Jurkat, Clone E6-1 (cell line): Measurements from ENCODE around the gene RMND5A.
"Not testable (repeated sequence)": the region's sequence is repeated elsewhere in the genome, so short reads cannot be mapped to it uniquely, and the experiment has no call there.

ENCODE experiments used
- DNase-seq: peaks from one replicate; pipeline ENCODE4 v3.0.0-alpha.2; 2011; ENCODE audit warnings: low read depth, low spot score
- H3K4me3 ChIP-seq: 2 replicates; pipeline ENCODE4 v1.5.1; 2011; ENCODE audit warnings: mild to moderate bottlenecking, low read length, control low read depth, moderate library complexity

RMND5A gene

GRCh38 chr2:86706220-86706619 is 13.9 kb upstream of the RMND5A start:
- DNase-seq, result no peak
- H3K4me3 ChIP-seq, result no peak overlapping the region

DNA sequence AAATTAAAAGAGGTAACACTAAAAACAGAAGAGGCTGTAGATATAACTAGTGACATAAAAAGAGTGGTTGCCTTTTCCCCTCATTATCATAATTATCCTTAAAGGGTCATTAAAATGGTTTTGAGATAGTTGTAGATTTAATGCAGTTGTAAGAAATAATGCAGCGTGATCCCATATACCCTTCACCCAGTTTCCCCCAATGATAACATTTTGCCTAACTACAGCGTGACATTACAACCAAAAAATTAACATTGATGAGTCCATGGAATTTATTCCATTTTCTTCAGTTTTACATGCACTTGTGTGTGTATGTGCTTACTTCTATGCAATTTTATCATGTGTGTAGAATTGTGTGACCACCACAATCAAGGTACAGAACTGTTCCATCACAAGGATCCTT is 13.2 kb upstream of the RMND5A start:
- no peak overlapping the region for H3K4me3 ChIP-seq
- DNase-seq, result no peak

DNA sequence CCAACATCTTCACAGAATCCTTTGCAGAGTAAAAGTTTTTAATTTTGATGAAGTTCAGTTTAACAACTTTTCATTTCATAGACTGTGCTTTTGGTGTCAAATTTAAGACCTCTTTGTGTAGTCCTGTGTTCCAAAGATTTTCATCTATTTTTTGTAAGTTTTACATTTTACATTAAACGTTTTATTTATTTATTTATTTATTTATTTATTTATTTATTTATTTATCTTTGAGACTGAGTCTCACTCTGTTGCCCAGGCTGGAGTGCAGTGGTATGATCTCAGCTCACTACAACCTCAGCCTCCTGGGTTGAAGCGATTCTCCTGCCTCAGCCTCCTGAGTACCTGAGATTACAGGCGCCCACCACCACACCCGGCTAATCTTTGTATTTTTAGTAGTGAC is 12.0 kb upstream of the RMND5A start:
- not testable (repeated sequence) for H3K4me3 ChIP-seq, DNase-seq

DNA sequence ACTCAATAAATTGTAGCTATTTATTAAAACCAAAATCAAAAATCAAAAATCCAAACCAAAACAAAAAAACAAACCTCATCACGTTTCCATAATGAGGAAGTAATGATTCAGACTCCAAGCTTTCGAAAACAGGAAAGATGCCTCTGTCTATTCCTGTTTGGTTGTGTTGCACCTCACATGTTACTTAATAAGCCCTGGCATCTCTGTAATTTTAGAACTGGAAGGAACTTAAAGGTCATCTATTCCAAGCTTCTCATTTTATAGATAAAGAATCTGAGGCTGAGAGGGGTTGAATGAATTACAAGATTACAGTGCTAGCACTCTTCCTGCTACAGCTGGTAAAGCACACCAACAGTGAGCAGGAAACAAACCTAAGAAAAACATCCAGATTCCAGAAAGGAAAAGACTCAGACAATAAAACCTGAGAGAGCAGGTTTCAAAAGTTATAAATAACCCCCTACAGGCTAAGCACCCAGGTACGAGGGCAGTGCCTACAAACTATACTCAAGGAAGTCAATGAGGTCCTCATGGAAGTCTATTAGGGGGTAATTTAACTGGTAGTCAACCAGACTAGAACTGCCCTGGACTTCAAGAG is 5.4 kb upstream of the RMND5A start:
- H3K4me3 ChIP-seq, DNase-seq: not testable (repeated sequence)

DNA sequence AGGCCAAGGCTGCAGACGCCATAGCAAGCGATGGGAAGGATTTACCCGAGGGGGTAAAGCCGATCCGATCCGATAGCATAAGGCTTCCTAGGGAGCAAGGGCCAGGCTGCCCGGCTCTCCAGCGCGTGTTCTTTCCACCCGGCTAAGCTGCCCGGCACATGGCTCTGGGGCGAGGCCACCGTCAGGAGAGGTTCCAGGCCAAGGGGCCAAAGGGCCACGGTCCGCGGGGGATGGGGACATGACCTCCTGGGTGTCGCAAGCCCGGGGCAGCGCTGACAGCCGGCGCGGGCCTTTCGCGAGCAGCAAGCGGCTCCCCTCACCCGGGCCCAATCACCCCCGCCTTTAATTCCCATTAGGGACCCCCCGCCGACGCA is 841 bp upstream of the RMND5A start:
- peak overlapping the region; percentile 58 for H3K4me3 ChIP-seq
- not testable (repeated sequence) for DNase-seq

GRCh38 chr2:86720540-86721320 is 639 bp downstream of the RMND5A start:
- not testable (repeated sequence) for DNase-seq
- H3K4me3 ChIP-seq, result peak overlapping the region; percentile 58

DNA sequence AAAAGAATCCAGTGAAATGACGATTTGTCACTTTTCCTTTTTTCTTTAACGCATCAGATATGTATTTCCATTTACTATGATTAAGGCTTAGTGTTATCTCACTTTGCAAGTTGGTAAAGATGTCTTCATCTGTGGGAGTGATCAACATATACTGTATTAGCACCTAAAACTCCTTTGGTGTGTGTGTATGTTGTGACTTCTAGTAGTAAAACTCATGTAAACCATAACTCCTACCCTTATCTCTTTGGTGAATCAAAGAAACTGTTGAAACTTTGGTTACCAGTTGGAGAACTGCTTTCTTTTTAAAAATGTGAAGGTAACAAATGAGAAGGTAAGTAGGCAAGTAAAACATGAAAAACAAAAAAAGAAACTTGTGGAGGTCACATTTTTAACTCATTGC is 5.6 kb downstream of the RMND5A start:
- not testable (repeated sequence) for H3K4me3 ChIP-seq, DNase-seq

DNA sequence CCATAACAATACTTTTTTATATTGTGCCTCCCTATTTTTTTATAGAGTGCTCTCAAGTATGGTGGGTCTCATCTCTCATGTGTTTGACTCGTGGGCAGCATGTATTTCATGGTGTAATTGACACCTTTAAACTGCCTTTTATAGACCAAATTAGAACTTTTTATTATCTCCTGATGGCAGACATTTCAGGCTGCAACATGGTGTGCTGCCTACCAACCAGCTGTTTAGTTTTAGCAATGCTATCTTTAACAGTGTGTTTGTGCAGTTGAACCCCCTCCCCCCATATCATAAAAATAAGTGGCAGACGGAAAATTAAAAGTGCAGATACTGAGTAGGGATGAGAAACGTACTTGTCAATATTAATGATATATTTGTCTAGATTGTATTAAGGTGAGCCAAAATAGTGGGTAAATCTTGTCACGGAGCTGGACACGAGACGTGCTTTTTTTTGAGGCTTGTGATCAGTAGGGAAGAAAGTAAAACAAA is 12.0 kb downstream of the RMND5A start:
- DNase-seq, H3K4me3 ChIP-seq: not testable (repeated sequence)

- not testable (repeated sequence) for DNase-seq, H3K4me3 ChIP-seq
Observed at GRCh38 chr2:86732837-86733236, 12.7 kb downstream of the RMND5A start.

DNA sequence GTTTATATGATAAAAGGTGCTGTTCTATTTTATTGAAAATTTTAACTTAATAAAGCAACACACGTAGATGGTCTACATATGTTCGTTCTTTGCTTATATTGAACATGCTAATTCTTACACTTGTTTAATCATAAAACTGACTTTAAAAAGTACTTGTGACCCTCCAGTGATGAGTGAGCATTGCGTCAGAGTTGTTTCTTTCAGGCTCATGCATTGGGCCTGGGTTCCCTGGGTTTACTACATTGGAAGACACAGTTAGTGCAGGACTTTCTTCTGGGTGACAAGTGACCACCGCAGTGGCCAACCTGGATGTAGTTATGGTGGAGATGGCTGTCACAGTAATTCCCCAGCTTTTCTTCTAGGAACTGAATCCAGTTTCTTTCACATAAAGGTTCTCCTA is 13.4 kb downstream of the RMND5A start:
- not testable (repeated sequence) for H3K4me3 ChIP-seq, DNase-seq

DNA sequence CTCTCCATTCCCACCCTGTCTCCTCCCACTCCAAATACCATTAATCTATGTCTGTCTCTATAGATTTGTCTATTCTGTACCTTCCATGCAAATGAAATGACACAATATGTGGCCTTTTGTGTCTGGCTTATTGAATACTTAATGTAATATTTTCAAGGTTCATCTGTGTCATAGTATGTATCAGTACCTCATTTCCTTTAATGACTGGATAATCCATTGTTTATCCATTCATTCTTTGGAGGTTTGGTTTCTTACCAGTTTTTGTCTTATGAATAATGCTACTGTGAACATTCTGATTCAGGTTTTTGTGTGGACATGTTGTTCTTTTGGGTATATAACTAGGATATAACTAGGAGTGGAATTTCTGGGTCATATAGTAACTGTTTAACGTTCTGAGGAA is 14.8 kb downstream of the RMND5A start:
- not testable (repeated sequence) for DNase-seq

DNA sequence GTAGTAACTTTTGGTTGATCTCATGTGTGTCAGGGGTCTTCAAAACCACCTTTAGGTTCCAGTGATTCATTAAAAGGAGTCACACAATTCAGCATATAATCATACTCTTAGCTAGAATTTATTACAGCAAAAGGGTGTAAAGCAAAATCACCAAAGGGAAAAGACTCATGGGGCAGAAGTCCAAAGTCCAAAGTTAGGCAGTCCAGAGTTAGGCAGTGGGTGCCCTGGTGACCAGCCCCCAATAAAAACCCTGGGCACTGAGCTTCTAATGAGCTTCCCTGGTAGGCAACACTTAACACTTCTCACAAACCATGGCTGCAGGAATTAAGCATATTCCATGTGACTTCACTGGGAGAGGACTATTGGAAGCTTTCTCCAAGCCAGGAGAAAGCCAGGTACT is 19.4 kb downstream of the RMND5A start:
- not testable (repeated sequence) for H3K4me3 ChIP-seq, DNase-seq

More for the DNA sequence above, 14.8 kb downstream of the RMND5A start:
- not testable (repeated sequence) for H3K4me3 ChIP-seq

DNA sequence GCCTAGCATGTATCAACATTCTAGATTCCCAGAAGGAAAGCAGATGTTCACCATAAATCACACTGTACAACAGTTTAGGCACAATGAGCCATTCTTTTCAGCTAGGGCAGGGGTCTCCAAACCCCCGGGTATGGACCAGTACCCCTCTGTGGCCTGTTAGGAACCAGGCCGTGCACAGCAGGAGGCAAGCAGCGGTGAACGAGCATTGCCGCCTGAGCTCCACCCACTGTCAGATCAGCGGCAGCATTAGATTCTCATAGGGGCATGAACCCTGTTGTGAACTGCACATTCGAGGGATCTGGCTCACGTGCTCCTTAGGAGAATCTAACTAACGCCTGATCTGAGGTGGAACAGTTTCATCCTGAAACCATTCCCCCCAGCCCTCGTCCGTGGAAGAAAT is 19.8 kb downstream of the RMND5A start:
- DNase-seq, H3K4me3 ChIP-seq: not testable (repeated sequence)

- H3K4me3 ChIP-seq, DNase-seq: not testable (repeated sequence)
Observed at GRCh38 chr2:86741889-86742498, 21.9 kb downstream of the RMND5A start.

GRCh38 chr2:86744152-86744551 is 24.1 kb downstream of the RMND5A start:
- no peak overlapping the region for H3K4me3 ChIP-seq
- DNase-seq, result no peak

GRCh38 chr2:86746939-86747338 is 26.8 kb downstream of the RMND5A start:
- no peak overlapping the region for H3K4me3 ChIP-seq
- DNase-seq, result no peak

GRCh38 chr2:86747711-86748639 is 27.9 kb downstream of the RMND5A start:
- no peak overlapping the region for H3K4me3 ChIP-seq
- DNase-seq, result no peak

DNA sequence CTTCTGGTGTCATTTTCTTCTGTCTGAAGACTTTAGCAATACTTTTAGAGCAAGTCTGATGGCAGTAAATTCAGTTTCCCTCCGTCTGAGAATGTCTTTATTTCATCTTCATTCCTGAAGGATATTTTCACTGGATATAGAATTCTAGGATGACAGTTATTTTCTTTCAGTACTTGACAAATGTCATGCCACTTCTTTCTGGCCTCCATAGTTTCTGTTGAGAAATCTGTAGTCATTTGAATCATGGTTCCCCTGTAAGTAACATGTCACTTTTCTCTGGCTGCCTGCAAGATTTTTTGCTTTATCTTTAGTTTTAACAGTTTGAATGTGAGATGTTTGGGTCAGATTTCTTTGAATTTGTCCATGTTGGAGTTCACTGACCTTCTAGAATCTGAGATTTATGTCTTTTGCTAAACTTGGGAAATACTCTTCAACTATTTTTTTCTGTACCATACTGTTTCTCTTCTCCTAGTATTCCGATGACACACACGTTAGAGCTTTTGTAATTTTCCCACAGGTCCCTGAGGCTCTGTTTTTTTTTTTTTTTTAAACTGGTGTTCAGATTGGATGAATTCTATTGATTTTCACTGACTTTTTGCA is 30.2 kb downstream of the RMND5A start:
- H3K4me3 ChIP-seq, result no peak overlapping the region
- no peak for DNase-seq

- DNase-seq, result no peak
- no peak overlapping the region for H3K4me3 ChIP-seq
Observed at GRCh38 chr2:86751778-86752177, 31.7 kb downstream of the RMND5A start.
